ENCODE measurements around the gene DXO.
A peak's percentile ranks its signal among the peaks of the same experiment; 100 is the strongest.

The DXO gene

GRCh38 chr6:31958412-31958740, 13.6 kb downstream of the DXO start:
- Histone ChIP-seq H3K9ac (ENCODE audit: low read length) (peak overlapping the region; percentile 85), H3K79me2 (ENCODE audit: low read length) (peaks cover 21% of the 10 kb centered on the region), H3K4me2 (ENCODE audit: low read length) (peak overlapping the region; percentile 77), H3K4me1 (ENCODE audit: low read length) (peaks cover 13% of the 10 kb centered on the region), H3K4me3 (ENCODE audit: low read length) (peak overlapping the region; percentile 98), H3K27me3 (ENCODE audit: low read depth, low read length) (no peaks in the 10 kb centered on the region), H3K9me3 (ENCODE audit: insufficient read depth, low read length) (no peaks in the 10 kb centered on the region), H3K27ac (ENCODE audit: low read length) (0 out of 2 replicates have a peak overlapping the region, but pooled peaks have one; percentile 16), H2AFZ (ENCODE audit: low read depth, low read length) (peak overlapping the region; percentile 63; the same call in 1 of the 2 replicates), H3K36me3 (replicated peaks; ENCODE audit: low read depth, low read length) (peaks cover 11% of the 10 kb centered on the region), H4K20me1 (ENCODE audit: insufficient read depth, low read length) (no peaks in the 10 kb centered on the region)
- TF ChIP-seq EZH2phosphoT487 (IDR thresholded peaks at IDR 0.05; ENCODE audit: low read depth), result no peak
- TF ChIP-seq, protein P1, sequence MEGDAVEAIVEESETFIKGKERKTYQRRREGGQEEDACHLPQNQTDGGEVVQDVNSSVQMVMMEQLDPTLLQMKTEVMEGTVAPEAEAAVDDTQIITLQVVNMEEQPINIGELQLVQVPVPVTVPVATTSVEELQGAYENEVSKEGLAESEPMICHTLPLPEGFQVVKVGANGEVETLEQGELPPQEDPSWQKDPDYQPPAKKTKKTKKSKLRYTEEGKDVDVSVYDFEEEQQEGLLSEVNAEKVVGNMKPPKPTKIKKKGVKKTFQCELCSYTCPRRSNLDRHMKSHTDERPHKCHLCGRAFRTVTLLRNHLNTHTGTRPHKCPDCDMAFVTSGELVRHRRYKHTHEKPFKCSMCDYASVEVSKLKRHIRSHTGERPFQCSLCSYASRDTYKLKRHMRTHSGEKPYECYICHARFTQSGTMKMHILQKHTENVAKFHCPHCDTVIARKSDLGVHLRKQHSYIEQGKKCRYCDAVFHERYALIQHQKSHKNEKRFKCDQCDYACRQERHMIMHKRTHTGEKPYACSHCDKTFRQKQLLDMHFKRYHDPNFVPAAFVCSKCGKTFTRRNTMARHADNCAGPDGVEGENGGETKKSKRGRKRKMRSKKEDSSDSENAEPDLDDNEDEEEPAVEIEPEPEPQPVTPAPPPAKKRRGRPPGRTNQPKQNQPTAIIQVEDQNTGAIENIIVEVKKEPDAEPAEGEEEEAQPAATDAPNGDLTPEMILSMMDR (IDR thresholded peaks at IDR 0.05; ENCODE audit: low read depth, low read length), result no peak

- Histone ChIP-seq H2AFZ (ENCODE audit: low read depth, low read length) (no peak overlapping the region), H3K79me2 (ENCODE audit: low read length) (peaks cover 21% of the 10 kb centered on the region), H3K9ac (ENCODE audit: low read length) (no peak overlapping the region), H3K27ac (ENCODE audit: low read length) (no peak overlapping the region), H3K27me3 (ENCODE audit: low read depth, low read length) (no peaks in the 10 kb centered on the region), H3K4me3 (ENCODE audit: low read length) (no peak overlapping the region), H3K9me3 (ENCODE audit: insufficient read depth, low read length) (no peaks in the 10 kb centered on the region), H4K20me1 (ENCODE audit: insufficient read depth, low read length) (no peaks in the 10 kb centered on the region), H3K4me2 (ENCODE audit: low read length) (no peak overlapping the region), H3K36me3 (replicated peaks; ENCODE audit: low read depth, low read length) (peaks cover 10% of the 10 kb centered on the region), H3K4me1 (ENCODE audit: low read length) (peaks cover 13% of the 10 kb centered on the region)
- no peak for TF ChIP-seq EZH2phosphoT487 (IDR thresholded peaks at IDR 0.05; ENCODE audit: low read depth)
- TF ChIP-seq, protein P1 (IDR thresholded peaks at IDR 0.05; ENCODE audit: low read depth, low read length), result no peak
Measured at GRCh38 chr6:31956796-31957195, 15.1 kb downstream of the DXO start.

- H4K20me1 ChIP-seq (ENCODE audit: insufficient read depth, low read length), result no peaks in the 10 kb centered on the region
- H3K9me3 ChIP-seq (ENCODE audit: insufficient read depth, low read length), result no peaks in the 10 kb centered on the region
- H3K27me3 ChIP-seq (ENCODE audit: low read depth, low read length), result no peaks in the 10 kb centered on the region
- H3K36me3 ChIP-seq (replicated peaks; ENCODE audit: low read depth, low read length), result peaks cover 4% of the 10 kb centered on the region
- TF ChIP-seq, protein P1 (IDR thresholded peaks at IDR 0.05; ENCODE audit: low read depth, low read length), result no peak
- TF ChIP-seq EZH2phosphoT487 (IDR thresholded peaks at IDR 0.05; ENCODE audit: low read depth), result no peak
- H2AFZ ChIP-seq (ENCODE audit: low read depth, low read length), result no peak overlapping the region
- peaks cover 14% of the 10 kb centered on the region for H3K79me2 ChIP-seq (ENCODE audit: low read length)
- no peak overlapping the region for H3K4me3 ChIP-seq (ENCODE audit: low read length)
- H3K4me2 ChIP-seq (ENCODE audit: low read length), result no peak overlapping the region
- peaks cover 7% of the 10 kb centered on the region for H3K4me1 ChIP-seq (ENCODE audit: low read length)
- H3K9ac ChIP-seq (ENCODE audit: low read length), result no peak overlapping the region
- no peak overlapping the region for H3K27ac ChIP-seq (ENCODE audit: low read length)
Measured at GRCh38 chr6:31954511-31954910, 17.4 kb downstream of the DXO start.

GRCh38 chr6:31952890-31953289, 19.0 kb downstream of the DXO start:
- no peak overlapping the region for H3K4me2 ChIP-seq (ENCODE audit: low read length)
- H2AFZ ChIP-seq (ENCODE audit: low read depth, low read length), result no peak overlapping the region
- TF ChIP-seq, protein P1 (IDR thresholded peaks at IDR 0.05; ENCODE audit: low read depth, low read length), result no peak
- no peak for TF ChIP-seq EZH2phosphoT487 (IDR thresholded peaks at IDR 0.05; ENCODE audit: low read depth)
- no peak overlapping the region for H3K9ac ChIP-seq (ENCODE audit: low read length)
- no peaks in the 10 kb centered on the region for H3K9me3 ChIP-seq (ENCODE audit: insufficient read depth, low read length)
- H3K4me3 ChIP-seq (ENCODE audit: low read length), result no peak overlapping the region
- peaks cover 4% of the 10 kb centered on the region for H3K36me3 ChIP-seq (replicated peaks; ENCODE audit: low read depth, low read length)
- H3K4me1 ChIP-seq (ENCODE audit: low read length), result peaks cover 4% of the 10 kb centered on the region
- H4K20me1 ChIP-seq (ENCODE audit: insufficient read depth, low read length), result no peaks in the 10 kb centered on the region
- H3K27ac ChIP-seq (ENCODE audit: low read length), result no peak overlapping the region
- H3K27me3 ChIP-seq (ENCODE audit: low read depth, low read length), result no peaks in the 10 kb centered on the region
- H3K79me2 ChIP-seq (ENCODE audit: low read length), result peaks cover 2% of the 10 kb centered on the region
